GM18867 (cell line): ENCODE measurements around the gene CHST7.
"Not testable (repeated sequence)": the region's sequence is repeated elsewhere in the genome, so short reads cannot be mapped to it uniquely, and the experiment has no call there.

Experiments used
- ATAC-seq: cut with Tn5 transposase; IDR thresholded peaks from one replicate; pipeline ENCODE4 v1.9.1; 2021; ENCODE audit warnings: mild to moderate bottlenecking, moderate library complexity; ENCODE audit not compliant: unreplicated experiment

CHST7 gene

GRCh38 chrX:46573331-46573891, at the start of gene CHST7:
CHST7 (plus strand) TSS chrX:46573765; CDS start chrX:46573932, 167 bp downstream.
- ATAC-seq, result peak; percentile 57

- not testable (repeated sequence) for ATAC-seq
These were observed 44.9 kb upstream of the CHST7 start for GRCh38 chrX:46528640-46529039.

- peak; percentile 64 for ATAC-seq
These were observed 43.7 kb upstream of the CHST7 start for GRCh38 chrX:46529740-46530403.

GRCh38 chrX:46530404-46530908, 43.1 kb upstream of the CHST7 start:
- ATAC-seq, result not testable (repeated sequence)

- no peak for ATAC-seq
These were observed 42.1 kb upstream of the CHST7 start for GRCh38 chrX:46531442-46531841.

- no peak for ATAC-seq
These were observed 30.1 kb upstream of the CHST7 start for GRCh38 chrX:46543441-46543840.

GRCh38 chrX:46544527-46544926, 29.0 kb upstream of the CHST7 start:
- not testable (repeated sequence) for ATAC-seq

GRCh38 chrX:46545111-46546005, 28.2 kb upstream of the CHST7 start, which contains the start of gene ZNF674:
ZNF674 (minus strand) TSS chrX:46545421; CDS start chrX:46542087, 3,334 bp downstream.
- ATAC-seq, result peak; percentile 88

GRCh38 chrX:46547857-46548256, 25.7 kb upstream of the CHST7 start:
- no peak for ATAC-seq

GRCh38 chrX:46549914-46550313, 23.7 kb upstream of the CHST7 start:
- no peak for ATAC-seq

- no peak for ATAC-seq
These were observed 22.0 kb upstream of the CHST7 start for GRCh38 chrX:46551494-46552128.

GRCh38 chrX:46553935-46554334, 19.6 kb upstream of the CHST7 start:
- no peak for ATAC-seq

- no peak for ATAC-seq
These were observed 18.6 kb upstream of the CHST7 start for GRCh38 chrX:46554942-46555341.

GRCh38 chrX:46559062-46559461, 14.5 kb upstream of the CHST7 start:
- no peak for ATAC-seq

- ATAC-seq, result peak; percentile 99
These were observed 11.5 kb upstream of the CHST7 start for GRCh38 chrX:46561824-46562657.

- ATAC-seq, result no peak
These were observed 6.2 kb upstream of the CHST7 start for GRCh38 chrX:46567388-46567787.

GRCh38 chrX:46569621-46570020, 3.9 kb upstream of the CHST7 start:
- ATAC-seq, result no peak

GRCh38 chrX:46571423-46572339, 1.9 kb upstream of the CHST7 start:
- no peak for ATAC-seq

GRCh38 chrX:46572340-46572936, 1.1 kb upstream of the CHST7 start:
- ATAC-seq, result peak; percentile 54
